OCI-LY1 (cell line): Measurements from ENCODE around the gene PCDHA4.

Experiments
- H2AFZ ChIP-seq: fragments of 200-600 bp; sonication (generic), shearing (Covaris generic); 2 replicates; pipeline ENCODE4 v1.6.0; 2014; ENCODE audit warnings: antibody characterized with exemption, mild to moderate bottlenecking, low read length
- H3F3A ChIP-seq: fragments of 200-600 bp; sonication (generic), shearing (Covaris generic); 2 replicates; pipeline ENCODE4 v1.6.0; 2014; ENCODE audit warnings: mild to moderate bottlenecking, antibody characterized with exemption, low read length, moderate library complexity; ENCODE audit not compliant: insufficient read depth
- H3K27ac ChIP-seq: fragments of 200-600 bp; sonication (generic); 2 replicates; pipeline ENCODE4 v1.5.1; 2014; ENCODE audit warnings: low read length, mixed run types, mild to moderate bottlenecking, low read depth; ENCODE audit not compliant: poor library complexity, severe bottlenecking
- H3K27me3 ChIP-seq: fragments of 200-600 bp; sonication (generic); 2 replicates; pipeline ENCODE4 v1.6.0; 2014; ENCODE audit warnings: antibody characterized with exemption, mild to moderate bottlenecking, low read length, moderate library complexity; ENCODE audit not compliant: insufficient read depth
- H3K36me3 ChIP-seq: fragments of 200-600 bp; sonication (generic); 2 replicates; pipeline ENCODE4 v1.6.1; 2014; ENCODE audit warnings: mild to moderate bottlenecking, antibody characterized with exemption, low read length, moderate library complexity, mixed read lengths; ENCODE audit not compliant: insufficient read depth
- H3K4me1 ChIP-seq: fragments of 200-600 bp; sonication (generic); 2 replicates; pipeline ENCODE4 v1.5.1; 2014; ENCODE audit warnings: mild to moderate bottlenecking, low read length, moderate library complexity; ENCODE audit not compliant: insufficient read depth, severe bottlenecking
- H3K4me2 ChIP-seq: fragments of 200-600 bp; sonication (generic), shearing (Covaris generic); 2 replicates; pipeline ENCODE4 v1.6.1; 2014; ENCODE audit warnings: low read length
- H3K4me3 ChIP-seq: fragments of 200-600 bp; sonication (generic); 2 replicates; pipeline ENCODE4 v1.5.1; 2014; ENCODE audit warnings: low read length, low read depth, mild to moderate bottlenecking, mixed read lengths; ENCODE audit not compliant: poor library complexity, severe bottlenecking
- H3K79me2 ChIP-seq: fragments of 200-600 bp; shearing (Covaris generic); 2 replicates; pipeline ENCODE4 v1.6.1; 2016; ENCODE audit warnings: mixed run types, low read length, mixed read lengths; ENCODE audit not compliant: insufficient read depth
- H3K9ac ChIP-seq: fragments of 200-600 bp; sonication (generic), shearing (Covaris generic); 2 replicates; pipeline ENCODE4 v1.6.1; 2014; ENCODE audit warnings: mild to moderate bottlenecking, low read length, mixed read lengths
- H3K9me2 ChIP-seq: fragments of 200-600 bp; sonication (generic), shearing (Covaris generic); 2 replicates; pipeline ENCODE4 v1.6.1; 2014; ENCODE audit warnings: low read depth, mild to moderate bottlenecking, low read length, mixed read lengths
- H3K9me3 ChIP-seq: fragments of 200-600 bp; shearing (Covaris generic); 2 replicates; pipeline ENCODE4 v1.6.1; 2014; ENCODE audit warnings: low read length, mixed read lengths
- H4K20me1 ChIP-seq: fragments of 200-600 bp; sonication (generic), shearing (Covaris generic); 2 replicates; pipeline ENCODE4 v1.6.0; 2016; ENCODE audit warnings: mild to moderate bottlenecking, low read length; ENCODE audit not compliant: insufficient read depth
- EZH2 ChIP-seq: fragments of 200-600 bp; sonication (generic), shearing (Covaris generic); IDR thresholded peaks from 2 replicates; pipeline ENCODE4 v1.8.0; 2017; ENCODE audit warnings: borderline replicate concordance, mixed run types, mild to moderate bottlenecking, antibody characterized with exemption, low read length, moderate library complexity, mixed read lengths
- TF ChIP-seq, protein P1 (sequence below): fragments of 200-600 bp; sonication (generic), shearing (Covaris generic); IDR thresholded peaks from 2 replicates; pipeline ENCODE4 v1.5.1; 2017; ENCODE audit warnings: mild to moderate bottlenecking, antibody characterized with exemption, low read length, moderate library complexity, mixed read lengths

The PCDHA4 gene

DNA sequence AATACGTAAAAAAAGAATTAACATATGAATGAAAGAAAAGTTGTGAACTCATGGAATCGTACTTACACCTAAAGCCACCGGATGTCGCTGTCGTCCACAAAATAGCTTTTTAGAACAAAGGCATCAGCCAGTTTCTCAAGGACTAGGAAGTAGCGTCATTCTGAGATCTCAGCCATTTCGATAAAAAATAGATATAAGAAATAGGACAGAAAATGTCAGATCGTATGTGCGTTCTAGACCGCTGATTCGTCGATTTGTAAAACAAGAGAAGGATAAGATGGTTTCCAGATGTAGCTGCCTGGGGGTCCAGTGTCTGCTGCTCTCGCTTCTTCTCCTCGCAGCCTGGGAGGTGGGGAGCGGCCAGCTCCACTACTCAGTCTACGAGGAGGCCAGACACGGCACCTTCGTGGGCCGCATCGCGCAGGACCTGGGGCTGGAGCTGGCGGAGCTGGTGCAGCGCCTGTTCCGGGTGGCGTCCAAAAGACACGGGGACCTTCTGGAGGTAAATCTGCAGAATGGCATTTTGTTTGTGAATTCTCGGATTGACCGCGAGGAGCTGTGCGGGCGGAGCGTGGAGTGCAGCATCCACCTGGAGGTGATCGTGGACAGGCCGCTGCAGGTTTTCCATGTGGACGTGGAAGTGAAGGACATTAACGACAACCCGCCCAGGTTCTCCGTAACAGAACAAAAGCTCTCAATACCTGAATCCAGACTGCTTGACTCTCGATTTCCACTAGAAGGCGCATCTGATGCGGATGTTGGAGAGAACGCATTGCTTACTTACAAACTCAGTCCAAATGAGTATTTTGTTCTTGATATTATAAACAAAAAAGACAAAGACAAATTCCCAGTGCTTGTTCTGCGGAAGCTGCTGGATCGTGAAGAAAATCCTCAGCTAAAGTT is 49.2 kb downstream of the PCDHA4 start, which contains the start of gene PCDHA10:
Gene PCDHA10 (plus strand): TSS at position 126 of the 903 bp plus-strand sequence. CDS start 152 bp downstream, at position 278.
- Histone ChIP-seq H3F3A (no peaks in the 10 kb centered on the region), H3K4me2 (no peak within 1 kb of the TSS), H3K9me3 (no peaks in the 10 kb centered on the region), H3K9me2 (no peaks in the 10 kb centered on the region; the same call in 1 of the 2 replicates), H4K20me1 (no peaks in the 10 kb centered on the region), H3K79me2 (no peaks in the 10 kb centered on the region), H3K27ac (no peak within 1 kb of the TSS), H3K36me3 (no peaks in the 10 kb centered on the region), H3K4me3 (no peak within 1 kb of the TSS), H3K27me3 (no peaks in the 10 kb centered on the region), H3K9ac (no peak within 1 kb of the TSS), H3K4me1 (no peaks in the 10 kb centered on the region), H2AFZ (no peak within 1 kb of the TSS)
- TF ChIP-seq, protein P1, sequence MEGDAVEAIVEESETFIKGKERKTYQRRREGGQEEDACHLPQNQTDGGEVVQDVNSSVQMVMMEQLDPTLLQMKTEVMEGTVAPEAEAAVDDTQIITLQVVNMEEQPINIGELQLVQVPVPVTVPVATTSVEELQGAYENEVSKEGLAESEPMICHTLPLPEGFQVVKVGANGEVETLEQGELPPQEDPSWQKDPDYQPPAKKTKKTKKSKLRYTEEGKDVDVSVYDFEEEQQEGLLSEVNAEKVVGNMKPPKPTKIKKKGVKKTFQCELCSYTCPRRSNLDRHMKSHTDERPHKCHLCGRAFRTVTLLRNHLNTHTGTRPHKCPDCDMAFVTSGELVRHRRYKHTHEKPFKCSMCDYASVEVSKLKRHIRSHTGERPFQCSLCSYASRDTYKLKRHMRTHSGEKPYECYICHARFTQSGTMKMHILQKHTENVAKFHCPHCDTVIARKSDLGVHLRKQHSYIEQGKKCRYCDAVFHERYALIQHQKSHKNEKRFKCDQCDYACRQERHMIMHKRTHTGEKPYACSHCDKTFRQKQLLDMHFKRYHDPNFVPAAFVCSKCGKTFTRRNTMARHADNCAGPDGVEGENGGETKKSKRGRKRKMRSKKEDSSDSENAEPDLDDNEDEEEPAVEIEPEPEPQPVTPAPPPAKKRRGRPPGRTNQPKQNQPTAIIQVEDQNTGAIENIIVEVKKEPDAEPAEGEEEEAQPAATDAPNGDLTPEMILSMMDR: peak; percentile 49
- TF ChIP-seq EZH2: no peak

DNA sequence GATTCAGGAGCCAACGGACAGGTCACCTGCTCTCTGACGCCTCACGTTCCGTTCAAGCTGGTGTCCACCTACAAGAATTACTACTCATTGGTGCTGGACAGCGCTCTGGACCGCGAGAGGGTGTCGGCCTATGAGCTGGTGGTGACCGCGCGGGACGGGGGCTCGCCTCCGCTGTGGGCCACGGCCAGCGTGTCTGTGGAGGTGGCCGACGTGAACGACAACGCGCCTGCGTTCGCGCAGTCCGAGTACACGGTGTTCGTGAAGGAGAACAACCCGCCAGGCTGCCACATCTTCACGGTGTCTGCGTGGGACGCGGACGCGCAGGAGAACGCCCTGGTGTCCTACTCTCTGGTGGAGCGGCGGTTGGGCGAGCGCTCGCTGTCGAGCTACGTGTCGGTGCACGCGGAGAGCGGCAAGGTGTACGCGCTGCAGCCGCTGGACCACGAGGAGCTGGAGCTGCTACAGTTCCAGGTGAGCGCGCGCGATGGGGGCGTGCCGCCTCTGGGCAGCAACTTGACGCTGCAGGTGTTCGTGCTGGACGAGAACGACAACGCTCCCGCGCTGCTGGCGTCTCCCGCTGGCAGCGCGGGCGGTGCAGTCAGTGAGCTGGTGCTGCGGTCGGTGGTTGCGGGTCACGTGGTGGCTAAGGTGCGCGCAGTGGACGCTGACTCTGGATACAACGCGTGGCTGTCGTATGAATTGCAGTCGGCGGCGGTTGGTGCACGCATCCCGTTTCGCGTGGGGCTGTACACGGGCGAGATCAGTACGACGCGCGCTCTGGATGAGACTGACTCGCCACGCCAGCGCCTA is 50.5 kb downstream of the PCDHA4 start:
- no peaks in the 10 kb centered on the region for H3K27me3 ChIP-seq
- H3K79me2 ChIP-seq: no peaks in the 10 kb centered on the region
- no peaks in the 10 kb centered on the region for H3K9me3 ChIP-seq
- H3K9me2 ChIP-seq: no peaks in the 10 kb centered on the region; the same call in 1 of the 2 replicates
- H4K20me1 ChIP-seq: no peaks in the 10 kb centered on the region
- H3F3A ChIP-seq: no peaks in the 10 kb centered on the region
- no peak overlapping the region for H2AFZ ChIP-seq
- TF ChIP-seq, protein P1: no peak
- TF ChIP-seq EZH2: no peak
- H3K4me3 ChIP-seq: no peak overlapping the region
- no peak overlapping the region for H3K4me2 ChIP-seq
- H3K27ac ChIP-seq: no peak overlapping the region
- H3K4me1 ChIP-seq: no peaks in the 10 kb centered on the region
- H3K36me3 ChIP-seq: no peaks in the 10 kb centered on the region
- no peak overlapping the region for H3K9ac ChIP-seq

DNA sequence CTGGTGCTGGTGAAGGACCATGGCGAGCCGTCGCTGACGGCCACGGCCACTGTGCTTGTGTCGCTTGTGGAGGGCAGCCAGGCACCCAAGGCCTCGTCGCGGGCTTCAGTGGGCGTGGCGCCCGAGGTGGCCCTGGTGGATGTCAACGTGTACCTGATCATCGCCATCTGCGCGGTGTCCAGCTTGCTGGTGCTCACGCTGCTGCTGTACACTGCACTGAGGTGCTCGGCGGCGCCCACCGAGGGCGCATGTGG is 51.0 kb downstream of the PCDHA4 start:
- Histone ChIP-seq H3K27ac (no peak overlapping the region), H3K79me2 (no peaks in the 10 kb centered on the region), H3F3A (no peaks in the 10 kb centered on the region), H3K4me2 (no peak overlapping the region), H3K9ac (no peak overlapping the region), H2AFZ (no peak overlapping the region), H3K36me3 (no peaks in the 10 kb centered on the region), H3K4me1 (no peaks in the 10 kb centered on the region), H3K9me2 (no peaks in the 10 kb centered on the region; the same call in 1 of the 2 replicates), H3K9me3 (no peaks in the 10 kb centered on the region), H3K4me3 (no peak overlapping the region), H3K27me3 (no peaks in the 10 kb centered on the region), H4K20me1 (no peaks in the 10 kb centered on the region)
- no peak for TF ChIP-seq EZH2
- TF ChIP-seq, protein P1: no peak
